ENCODE results near the gene DLG1. TPM values are rescaled to one million over a fixed set of nuclear protein-coding genes. Genes with fewer than 3 reads are reported as not detected.
A peak's percentile ranks its signal among the peaks of the same experiment; 100 is the strongest.

The DLG1 gene
- total RNA-seq, 2 experiments from 2014 or later: 72.2 to 81.6 TPM

GRCh38 chr3:197309528-197310361 lies 11.3 kb upstream of the DLG1 start:
- no peak for DNase-seq
- Mint-ChIP-seq H3K4me1 (peaks cover 26% of the 10 kb centered on the region), H3K4me3 (no peak overlapping the region), H3K27ac (no peak overlapping the region), H3K36me3 (ENCODE audit: low read depth) (no peaks in the 10 kb centered on the region), H3K9me3 (peaks cover 4% of the 10 kb centered on the region), H3K27me3 (peaks cover 22% of the 10 kb centered on the region)
- ChIA-PET CTCF (no interaction called here), POLR2A (no interaction called here)

GRCh38 chr3:197308591-197308990 lies 10.2 kb upstream of the DLG1 start:
- Mint-ChIP-seq H3K4me1 (peaks cover 26% of the 10 kb centered on the region), H3K4me3 (no peak overlapping the region), H3K27ac (no peak overlapping the region), H3K27me3 (peaks cover 13% of the 10 kb centered on the region), H3K9me3 (peaks cover 4% of the 10 kb centered on the region), H3K36me3 (ENCODE audit: low read depth) (no peaks in the 10 kb centered on the region)
- DNase-seq: no peak
- CTCF ChIA-PET: no interaction called here
- POLR2A ChIA-PET: no interaction called here

- Mint-ChIP-seq H3K27me3 (peaks cover 19% of the 10 kb centered on the region), H3K36me3 (ENCODE audit: low read depth) (no peaks in the 10 kb centered on the region), H3K27ac (no peak overlapping the region), H3K4me3 (no peak overlapping the region), H3K4me1 (peaks cover 26% of the 10 kb centered on the region), H3K9me3 (no peaks in the 10 kb centered on the region)
- ChIA-PET POLR2A (no interaction called here), CTCF (no interaction called here)
- DNase-seq: no peak
These were observed 8.1 kb upstream of the DLG1 start for GRCh38 chr3:197306374-197307086.

- peaks cover 2% of the 10 kb centered on the region for H3K36me3 Mint-ChIP-seq (ENCODE audit: low read depth)
- no peak overlapping the region for H3K27ac Mint-ChIP-seq
- peak; percentile 20 for DNase-seq
- ChIA-PET POLR2A (no interaction called here), CTCF (no interaction called here)
- H3K27me3 Mint-ChIP-seq: peaks cover 20% of the 10 kb centered on the region
- H3K4me1 Mint-ChIP-seq: peaks cover 26% of the 10 kb centered on the region
- H3K4me3 Mint-ChIP-seq: no peak overlapping the region
- H3K9me3 Mint-ChIP-seq: no peaks in the 10 kb centered on the region
These were observed 7.4 kb upstream of the DLG1 start for GRCh38 chr3:197305854-197306253.

GRCh38 chr3:197303452-197303851 lies 5.0 kb upstream of the DLG1 start:
- Mint-ChIP-seq H3K27me3 (peaks cover 32% of the 10 kb centered on the region), H3K4me1 (peaks cover 24% of the 10 kb centered on the region), H3K9me3 (no peaks in the 10 kb centered on the region), H3K36me3 (ENCODE audit: low read depth) (peaks cover 2% of the 10 kb centered on the region), H3K4me3 (no peak overlapping the region), H3K27ac (no peak overlapping the region)
- DNase-seq: no peak
- POLR2A ChIA-PET: no interaction called here
- CTCF ChIA-PET: no interaction called here

GRCh38 chr3:197302696-197303341 lies 4.4 kb upstream of the DLG1 start:
- ChIA-PET POLR2A (no interaction called here), CTCF (no interaction called here)
- no peak overlapping the region for H3K27ac Mint-ChIP-seq
- no peak overlapping the region for H3K4me3 Mint-ChIP-seq
- H3K9me3 Mint-ChIP-seq: no peaks in the 10 kb centered on the region
- H3K27me3 Mint-ChIP-seq: peaks cover 31% of the 10 kb centered on the region
- peaks cover 2% of the 10 kb centered on the region for H3K36me3 Mint-ChIP-seq (ENCODE audit: low read depth)
- H3K4me1 Mint-ChIP-seq: peaks cover 23% of the 10 kb centered on the region
- no peak for DNase-seq

GRCh38 chr3:197302033-197302432 lies 3.6 kb upstream of the DLG1 start:
- H3K4me3 Mint-ChIP-seq: no peak overlapping the region
- CTCF ChIA-PET: interaction anchor here (0.7 kb wide), 1 partner anchor 16 kb away, joined by 3 read pairs; no protein-coding TSS in a partner anchor

GRCh38 chr3:197300361-197300760 lies 1.9 kb upstream of the DLG1 start:
- ChIA-PET CTCF (interaction anchor here (0.9 kb wide), 1 partner anchor 10 kb away, joined by 3 read pairs; no protein-coding TSS in a partner anchor), POLR2A (no interaction called here)
- Mint-ChIP-seq H3K4me3 (no peak overlapping the region), H3K4me1 (peaks cover 25% of the 10 kb centered on the region), H3K27me3 (peaks cover 28% of the 10 kb centered on the region), H3K9me3 (no peaks in the 10 kb centered on the region), H3K27ac (no peak overlapping the region), H3K36me3 (ENCODE audit: low read depth) (peaks cover 10% of the 10 kb centered on the region)
- DNase-seq: no peak

More at GRCh38 chr3:197302033-197302432, 3.6 kb upstream of the DLG1 start:
- Mint-ChIP-seq H3K4me1 (peaks cover 22% of the 10 kb centered on the region), H3K27me3 (peaks cover 30% of the 10 kb centered on the region), H3K27ac (no peak overlapping the region), H3K36me3 (ENCODE audit: low read depth) (peaks cover 2% of the 10 kb centered on the region), H3K9me3 (no peaks in the 10 kb centered on the region)
- POLR2A ChIA-PET: no interaction called here
- no peak for DNase-seq

- DNase-seq: peak; percentile 30
- CTCF ChIA-PET: no interaction called here
- Mint-ChIP-seq H3K27me3 (peaks cover 28% of the 10 kb centered on the region), H3K27ac (peak overlapping the region; percentile 14), H3K9me3 (no peaks in the 10 kb centered on the region), H3K36me3 (ENCODE audit: low read depth) (peaks cover 10% of the 10 kb centered on the region), H3K4me3 (peak overlapping the region; percentile 92), H3K4me1 (peaks cover 25% of the 10 kb centered on the region)
- POLR2A ChIA-PET: no interaction called here
These were observed 788 bp upstream of the DLG1 start for GRCh38 chr3:197298945-197299854.

- Mint-ChIP-seq H3K27ac (peak overlapping the region; percentile 97), H3K4me3 (peak overlapping the region; percentile 92), H3K27me3 (peaks cover 22% of the 10 kb centered on the region), H3K36me3 (ENCODE audit: low read depth) (peaks cover 17% of the 10 kb centered on the region), H3K4me1 (peaks cover 34% of the 10 kb centered on the region), H3K9me3 (no peaks in the 10 kb centered on the region)
- CTCF ChIA-PET: interaction anchor here (0.6 to 0.7 kb wide), 3 partner anchors 69 to 287 kb away, joined by 3 read pairs; no protein-coding TSS in a partner anchor
- POLR2A ChIA-PET: no interaction called here
- DNase-seq: peak; percentile 92
These were observed 704 bp downstream of the DLG1 start for GRCh38 chr3:197297476-197298340.

GRCh38 chr3:197297002-197297401 lies 1.4 kb downstream of the DLG1 start:
- CTCF ChIA-PET: no interaction called here
- Mint-ChIP-seq H3K27ac (peak overlapping the region; percentile 92), H3K27me3 (peaks cover 16% of the 10 kb centered on the region), H3K9me3 (no peaks in the 10 kb centered on the region), H3K4me3 (peak overlapping the region; percentile 92), H3K4me1 (peaks cover 41% of the 10 kb centered on the region), H3K36me3 (ENCODE audit: low read depth) (peaks cover 24% of the 10 kb centered on the region)
- POLR2A ChIA-PET: no interaction called here
- DNase-seq: no peak

GRCh38 chr3:197296545-197296944 lies 1.9 kb downstream of the DLG1 start:
- ChIA-PET POLR2A (no interaction called here), CTCF (no interaction called here)
- H3K4me1 Mint-ChIP-seq: peaks cover 45% of the 10 kb centered on the region
- H3K4me3 Mint-ChIP-seq: peak overlapping the region; percentile 92
- peak overlapping the region; percentile 92 for H3K27ac Mint-ChIP-seq
- H3K9me3 Mint-ChIP-seq: no peaks in the 10 kb centered on the region
- no peak for DNase-seq
- H3K27me3 Mint-ChIP-seq: peaks cover 15% of the 10 kb centered on the region
- peaks cover 28% of the 10 kb centered on the region for H3K36me3 Mint-ChIP-seq (ENCODE audit: low read depth)

Data from activated CD4-positive, alpha-beta T cell treated with anti-CD3 and anti-CD28 coated beads, Interleukin-2, amount 10 ng/mL, durations not matched to agents 7 days and 5 days (primary cell).